Stimulated activated CD8-positive, alpha-beta memory T cell treated with anti-CD3 and anti-CD28 coated beads, Interleukin-12 subunit alpha, Interleukin-12 subunit beta, amount 100 ng/mL, for 4 hours (primary cell): ENCODE measurements around the gene ZFHX3.
A peak's percentile ranks its signal among the peaks of the same experiment; 100 is the strongest.

Source experiments
- DNase-seq: peaks from one replicate; pipeline ENCODE4 v3.0.0-alpha.2; 2020; ENCODE audit warnings: low read depth

Gene ZFHX3

DNA sequence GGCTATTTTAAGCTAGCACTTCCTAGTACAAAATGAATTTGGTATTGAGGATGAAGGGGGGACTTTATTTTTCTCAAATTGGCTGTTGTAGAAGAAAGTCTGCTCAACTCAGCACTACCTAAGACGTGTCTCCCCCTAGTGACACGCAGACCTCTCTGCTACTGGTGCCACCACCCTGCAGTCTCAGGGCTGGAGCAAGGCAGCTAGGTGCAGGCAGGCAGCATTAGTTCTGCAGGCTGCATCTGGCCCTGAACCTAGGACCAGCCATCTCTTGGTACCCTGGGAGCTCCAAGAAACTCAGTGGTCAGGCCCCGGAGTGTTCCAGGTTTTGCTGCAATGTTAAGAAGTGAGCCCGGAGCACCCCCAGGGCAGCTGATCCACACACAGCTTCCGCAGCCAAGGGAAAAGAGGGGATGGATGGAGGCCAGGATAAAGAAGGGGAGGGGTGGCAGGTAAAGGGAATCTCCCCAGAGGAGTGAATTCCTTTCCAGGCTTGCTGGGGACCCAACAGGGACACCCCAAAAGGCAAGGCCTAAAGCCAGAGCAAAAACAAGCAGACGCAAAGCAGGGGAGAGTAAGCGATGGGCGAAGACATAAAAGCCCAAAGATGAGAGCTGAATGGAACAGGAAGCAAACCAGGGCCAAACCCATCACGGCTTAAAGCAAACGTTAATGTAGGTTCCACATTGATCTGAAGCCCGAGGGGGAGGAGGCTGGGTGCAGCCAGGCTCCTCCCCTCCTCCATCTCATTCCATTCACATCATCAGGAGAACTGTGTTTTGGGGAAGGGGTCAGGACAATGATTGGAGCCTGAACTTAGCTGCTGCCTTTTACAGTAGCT lies 200.5 kb downstream of the ZFHX3 start:
- DNase-seq, result no peak

DNA sequence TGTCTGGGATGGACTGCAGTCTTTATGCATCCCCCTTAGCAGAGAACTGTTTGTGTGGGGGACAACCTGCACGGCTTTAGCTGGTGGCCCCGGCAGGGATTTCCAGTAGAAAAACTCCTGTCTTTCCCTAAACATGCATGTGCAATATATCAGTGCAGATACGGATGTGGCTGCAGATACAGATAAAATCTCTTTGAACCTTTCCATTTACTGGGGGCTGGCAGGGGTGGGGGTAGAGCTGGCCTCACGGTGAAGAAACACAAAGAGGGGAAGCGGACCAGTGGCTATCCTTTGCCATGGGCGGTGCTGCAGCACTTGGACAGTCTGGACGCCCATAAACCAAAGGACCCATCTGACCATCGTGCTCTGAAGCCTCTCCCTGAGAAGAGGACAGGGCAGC lies 201.3 kb downstream of the ZFHX3 start:
- no peak for DNase-seq

DNA sequence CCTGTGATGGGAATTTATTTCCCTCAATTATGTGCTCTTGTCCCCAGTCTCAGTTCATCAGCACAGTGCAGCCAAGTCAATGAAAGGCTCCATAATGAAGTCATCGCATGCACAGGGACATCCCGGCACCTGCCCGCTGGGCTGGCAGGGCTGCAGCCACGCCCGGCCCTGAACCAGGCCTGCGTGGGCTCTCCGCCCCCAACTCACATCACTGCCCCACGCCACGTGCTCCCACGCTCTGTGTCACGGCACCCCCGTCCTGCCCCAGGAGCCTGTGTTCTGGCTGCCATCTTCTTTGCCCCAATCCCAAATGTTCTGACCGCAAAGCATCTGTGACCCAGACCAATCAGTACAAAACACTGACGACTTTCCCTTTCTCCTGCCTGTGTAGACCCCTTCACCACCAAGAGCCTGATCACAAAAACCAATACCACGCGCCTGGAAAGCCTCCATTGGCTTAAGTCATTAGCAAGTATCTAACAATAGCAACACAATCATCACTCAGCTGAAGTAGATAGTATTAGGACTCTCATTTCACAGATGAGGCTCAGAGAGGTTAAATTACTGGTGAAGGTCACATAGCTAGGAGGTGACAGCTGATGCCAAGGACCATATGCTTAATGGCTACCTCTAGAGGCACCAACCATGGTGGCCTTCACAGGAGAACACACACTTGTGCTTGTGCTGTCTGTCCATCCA lies 202.5 kb downstream of the ZFHX3 start:
- no peak for DNase-seq

DNA sequence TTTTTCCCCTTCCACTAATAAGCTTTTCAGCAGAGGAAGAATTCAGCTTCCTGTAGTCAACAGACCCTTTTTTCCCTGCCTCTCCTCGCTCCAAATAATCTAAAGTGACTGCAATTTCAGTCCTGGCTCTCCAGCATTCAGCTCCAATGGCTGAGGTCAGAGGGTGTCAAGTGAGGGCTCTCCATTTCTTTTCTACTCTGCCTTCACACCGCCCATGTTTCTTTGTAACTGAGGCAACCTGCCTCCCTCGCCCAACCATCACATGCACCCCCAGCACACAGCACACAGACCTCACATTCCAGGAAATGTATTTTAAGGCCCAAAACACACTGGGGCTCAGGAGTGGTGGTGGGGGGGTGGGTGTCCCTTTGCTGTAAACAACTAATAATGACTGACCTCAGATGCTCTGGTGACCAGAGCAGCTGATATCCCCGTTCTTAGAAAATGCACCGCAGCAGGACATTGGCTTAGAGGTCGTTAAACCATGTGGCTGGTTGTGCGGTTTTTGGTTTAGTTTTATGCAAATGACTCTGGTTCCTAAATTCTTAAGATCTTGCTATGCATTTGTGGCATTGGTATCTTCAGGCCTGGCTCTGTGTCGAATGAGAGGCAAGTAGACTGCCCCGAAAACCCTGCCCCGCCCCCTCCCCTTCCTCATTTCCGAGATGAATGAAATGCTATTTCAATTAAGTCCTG lies 203.6 kb downstream of the ZFHX3 start:
- DNase-seq, result no peak

DNA sequence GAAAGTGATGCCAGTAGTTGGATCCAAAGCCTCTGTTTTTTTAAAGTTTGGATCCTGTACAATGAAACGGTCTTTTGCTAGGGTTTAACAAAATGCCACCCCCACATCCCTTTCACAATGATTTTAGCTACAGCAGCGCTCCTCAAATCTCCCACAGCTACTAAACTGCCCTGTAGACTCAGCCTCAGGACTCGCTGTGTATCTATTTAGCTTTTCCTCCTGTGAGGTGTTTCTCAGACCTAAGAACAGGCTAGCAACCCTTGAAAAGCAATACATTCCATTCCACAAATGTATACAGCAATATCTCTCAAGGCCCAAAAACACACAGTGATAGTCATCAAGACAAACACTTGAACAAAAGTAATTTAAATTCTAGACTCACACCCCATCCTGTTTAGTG lies 206.4 kb downstream of the ZFHX3 start:
- no peak for DNase-seq

DNA sequence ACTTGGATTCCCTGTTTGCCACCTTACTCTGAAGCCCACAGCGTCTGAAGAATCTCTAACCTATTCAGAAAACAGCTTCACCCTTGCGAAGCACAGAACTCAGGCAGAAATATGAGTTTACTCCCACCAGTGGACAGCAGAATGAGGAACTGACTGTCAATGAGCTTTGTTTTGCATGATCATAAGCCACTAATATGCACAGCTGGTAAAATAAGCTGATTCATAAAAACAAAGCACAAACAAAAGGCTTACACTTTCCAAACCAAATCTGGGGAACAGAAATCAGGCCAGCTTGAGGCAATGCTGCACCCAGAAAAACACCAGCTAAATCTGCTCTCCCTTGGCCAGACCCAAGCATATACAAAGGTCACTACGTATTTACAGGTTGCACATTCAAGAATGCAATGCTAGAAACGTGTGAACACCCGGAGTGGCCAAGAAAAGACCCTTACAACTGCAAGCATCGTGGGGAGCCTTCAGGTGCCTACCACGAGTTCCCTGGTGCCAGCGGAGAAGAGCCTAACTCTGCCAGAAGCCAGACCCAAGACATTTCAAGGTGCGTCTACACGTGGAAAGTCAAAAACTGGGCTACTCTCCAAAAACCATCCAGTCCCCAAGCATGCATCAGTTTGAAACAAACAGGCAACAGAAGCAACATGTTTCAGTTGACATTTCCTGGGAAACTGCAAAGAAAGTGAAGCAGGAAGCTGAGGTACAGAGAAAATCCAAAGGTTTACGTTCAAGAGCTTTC lies 207.1 kb downstream of the ZFHX3 start:
- no peak for DNase-seq

DNA sequence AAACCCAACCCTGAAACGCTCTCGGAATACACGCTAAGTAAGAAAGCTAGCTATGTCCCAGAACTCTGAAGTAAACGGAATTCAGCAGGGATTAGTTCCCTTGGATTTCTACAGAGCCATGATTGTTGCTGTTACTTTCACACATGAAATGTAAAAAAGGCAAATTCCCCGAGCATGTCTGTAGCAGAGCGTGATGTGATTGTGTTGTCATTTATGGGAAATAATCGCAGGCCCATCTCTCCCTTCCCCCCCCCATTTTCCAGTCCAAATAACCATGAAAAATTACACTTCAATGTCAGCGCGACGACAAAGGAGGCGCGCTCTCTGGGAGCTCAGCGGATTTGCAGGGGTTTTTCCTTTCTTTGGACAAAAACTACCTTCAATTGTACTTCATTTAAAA lies 209.0 kb downstream of the ZFHX3 start:
- no peak for DNase-seq

DNA sequence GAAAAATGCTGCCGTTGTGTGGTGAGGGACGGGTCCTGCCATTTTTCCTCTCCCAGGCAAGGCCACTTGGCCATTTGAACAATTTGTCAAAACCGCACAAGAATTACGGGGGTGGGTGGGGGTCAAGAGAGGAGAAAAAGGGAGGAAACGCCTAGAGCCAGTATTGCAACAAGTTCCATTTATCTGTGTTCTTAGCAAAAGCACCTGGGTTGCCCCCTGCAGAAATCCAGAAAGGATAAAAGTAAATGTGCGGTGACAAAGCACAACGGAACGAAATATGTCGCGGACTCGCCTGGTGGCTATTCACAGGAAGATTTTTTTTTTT lies 209.4 kb downstream of the ZFHX3 start:
- DNase-seq, result no peak

DNA sequence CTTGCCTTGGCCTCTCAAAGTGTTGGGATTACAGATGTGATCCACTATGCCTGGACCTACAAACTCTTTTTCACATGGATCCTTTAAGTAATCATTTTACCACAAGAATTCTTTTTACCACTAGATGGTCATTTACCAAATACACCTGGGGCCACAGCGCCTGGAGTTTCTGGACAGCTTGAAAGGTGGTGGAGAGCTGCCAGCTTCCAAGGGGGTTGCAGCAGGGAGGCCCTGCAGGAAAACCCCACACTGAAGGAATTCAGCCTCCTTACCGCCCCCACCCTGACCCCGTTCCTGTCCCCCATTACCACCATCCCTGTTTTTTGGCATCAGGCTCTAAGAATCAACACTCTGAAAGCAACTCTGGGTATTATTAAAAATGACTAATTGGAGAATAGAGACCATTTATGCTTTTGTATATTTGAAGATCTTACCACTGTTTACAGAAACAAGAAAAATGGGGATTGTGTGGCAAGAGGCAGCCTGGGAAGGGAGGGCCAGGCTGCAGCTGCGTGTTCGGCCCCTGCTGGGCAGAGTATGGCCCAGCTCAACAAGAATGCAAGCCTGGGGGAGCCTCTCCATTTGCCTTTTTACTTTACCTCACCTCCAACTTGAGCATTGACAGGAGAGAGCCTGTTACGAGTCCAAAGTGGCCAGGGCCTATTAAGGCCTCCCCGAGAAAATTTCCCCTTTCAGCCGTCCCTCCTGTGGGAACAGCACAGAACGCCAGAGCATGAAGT lies 209.9 kb downstream of the ZFHX3 start:
- no peak for DNase-seq

DNA sequence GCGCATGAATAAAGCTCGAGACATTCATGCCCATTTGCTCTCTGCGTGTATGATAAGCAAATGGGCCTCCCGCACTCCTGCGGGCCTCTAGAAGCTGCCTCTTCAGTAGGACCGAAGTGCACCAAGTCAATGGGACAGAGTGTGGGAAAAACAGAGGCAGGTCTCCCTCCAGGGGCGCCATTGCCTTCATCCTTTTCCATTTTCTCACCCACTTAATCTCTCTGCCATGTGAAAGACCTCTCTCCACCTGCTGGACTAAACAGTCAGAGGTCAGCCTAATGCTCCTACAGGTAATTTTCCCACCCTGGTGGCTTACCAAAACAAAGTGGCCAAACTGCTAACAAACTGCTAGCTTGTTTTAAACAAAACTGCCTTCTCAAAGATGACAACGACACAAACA lies 210.9 kb downstream of the ZFHX3 start:
- DNase-seq, result no peak

DNA sequence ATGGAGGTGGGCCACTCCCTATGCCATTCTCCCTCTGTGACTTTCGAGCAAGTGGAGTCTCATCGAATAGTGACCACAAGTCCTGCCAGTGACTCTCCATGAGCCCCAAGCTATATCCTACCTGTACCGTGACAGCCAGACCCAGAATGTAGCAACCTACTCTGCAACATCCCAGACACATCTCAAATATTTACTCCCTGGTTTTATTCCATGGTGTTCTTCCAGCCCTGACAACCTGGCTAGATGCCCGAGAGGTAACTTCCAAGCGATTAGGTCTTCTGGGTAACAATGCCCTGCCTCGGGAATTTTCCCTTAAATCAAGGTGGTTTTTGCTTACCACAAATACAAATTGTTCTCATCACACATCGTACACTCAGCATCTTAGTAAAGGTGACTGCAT lies 211.7 kb downstream of the ZFHX3 start:
- DNase-seq, result no peak

DNA sequence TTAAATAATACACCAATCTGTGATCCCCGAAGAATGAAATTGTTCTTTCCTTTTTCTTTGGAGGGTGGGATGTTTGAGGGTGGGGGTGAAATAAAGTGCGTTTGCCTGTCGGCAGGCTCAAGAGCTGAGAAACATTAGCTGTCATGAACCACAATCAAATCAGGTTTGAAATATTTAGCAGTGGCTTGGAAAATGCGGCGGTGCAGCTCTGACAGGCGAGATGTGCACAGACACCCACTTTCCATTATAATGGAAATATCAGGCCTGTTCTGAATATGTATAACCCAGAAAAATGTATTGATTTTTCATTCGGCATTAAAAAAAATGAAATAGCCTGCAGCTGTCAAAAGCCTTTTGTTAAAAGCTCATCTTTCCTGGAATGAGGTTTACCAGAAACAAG lies 212.8 kb downstream of the ZFHX3 start:
- DNase-seq, result no peak

DNA sequence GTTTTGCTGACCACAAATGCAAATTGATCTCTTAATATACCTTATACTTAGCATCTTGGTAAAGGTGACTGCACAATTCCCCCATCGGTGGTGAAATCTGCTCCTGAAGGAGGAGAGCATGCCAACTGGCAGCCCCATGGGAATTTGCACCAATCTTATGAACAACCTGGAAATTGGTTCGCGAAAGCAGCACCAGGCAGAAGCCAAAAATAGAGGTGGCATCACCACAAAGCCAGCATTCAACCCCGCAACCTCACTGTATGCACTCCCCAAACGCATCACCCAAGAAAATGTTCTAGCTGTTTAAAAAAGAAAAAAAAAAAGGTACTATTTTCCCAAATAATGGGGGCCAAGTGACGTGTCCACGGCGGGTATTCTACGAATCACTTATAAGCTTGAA lies 213.4 kb downstream of the ZFHX3 start:
- no peak for DNase-seq

DNA sequence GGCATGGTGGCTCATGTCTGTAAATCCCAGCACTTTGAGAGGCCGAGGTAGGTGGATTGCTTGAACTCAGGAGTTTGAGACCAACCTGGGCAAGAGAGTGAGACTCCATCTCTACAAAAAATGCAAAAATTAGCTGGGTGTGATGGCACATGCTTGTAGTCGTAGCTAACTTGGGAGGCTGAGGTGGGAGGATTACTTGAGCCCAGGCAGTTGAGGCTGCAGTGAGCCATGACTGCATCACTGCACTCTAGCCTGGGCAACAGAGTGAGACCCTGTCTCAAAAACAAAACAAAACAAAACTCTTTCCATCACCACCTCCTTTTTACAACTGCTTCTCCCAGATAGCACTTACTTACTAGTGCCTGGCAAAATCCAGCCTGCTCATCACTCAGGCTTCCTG lies 214.0 kb downstream of the ZFHX3 start:
- DNase-seq, result no peak

DNA sequence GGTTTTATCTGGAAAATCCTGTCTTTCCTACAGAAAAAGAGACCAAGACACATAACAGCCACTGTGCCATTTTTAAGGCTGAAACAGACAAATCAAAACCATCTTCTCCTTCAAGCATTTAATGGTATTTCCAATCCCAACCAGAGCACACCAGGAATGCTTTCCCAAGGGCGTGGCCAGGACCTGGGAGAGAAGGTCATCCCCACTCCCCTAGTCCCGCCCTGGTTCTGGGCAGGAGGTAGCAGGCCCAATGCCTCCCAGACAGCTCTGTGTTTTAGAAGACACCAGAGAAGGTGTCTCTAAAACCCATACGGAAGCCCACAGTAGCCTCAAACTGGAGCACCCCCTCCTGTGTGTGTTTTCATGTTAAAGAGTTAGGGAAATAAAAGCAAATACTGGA lies 214.4 kb downstream of the ZFHX3 start:
- DNase-seq, result no peak

DNA sequence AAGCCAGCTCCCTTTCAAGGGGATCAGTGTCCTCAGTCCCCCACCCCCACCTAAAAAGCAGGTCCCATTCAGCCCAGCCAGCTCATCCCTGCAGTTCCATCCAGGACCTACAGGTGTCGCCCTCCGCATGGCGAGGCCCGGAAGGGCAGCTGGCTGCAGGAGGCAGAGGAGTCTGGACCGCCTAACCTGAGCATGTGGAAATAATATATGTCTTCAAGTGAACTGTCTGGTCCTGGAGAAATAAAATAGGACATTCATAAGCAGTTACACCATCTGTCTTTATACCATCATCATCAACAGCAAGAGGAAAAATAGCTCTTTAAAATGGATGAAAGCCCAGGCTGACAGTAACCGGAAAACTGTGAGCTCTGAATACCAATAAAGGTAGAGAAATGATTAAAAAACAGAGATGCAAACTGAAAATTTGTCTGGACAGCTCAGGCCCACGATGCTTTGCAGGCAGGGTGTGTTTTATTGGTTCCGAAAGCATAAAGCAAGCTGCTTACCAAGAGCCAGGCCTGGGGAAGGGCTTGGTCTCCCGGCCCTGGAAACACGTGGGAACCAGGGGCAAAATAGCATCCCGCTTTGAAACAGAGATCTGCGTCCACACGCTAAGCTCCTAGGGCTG lies 215.2 kb downstream of the ZFHX3 start:
- peak; percentile 23 for DNase-seq

DNA sequence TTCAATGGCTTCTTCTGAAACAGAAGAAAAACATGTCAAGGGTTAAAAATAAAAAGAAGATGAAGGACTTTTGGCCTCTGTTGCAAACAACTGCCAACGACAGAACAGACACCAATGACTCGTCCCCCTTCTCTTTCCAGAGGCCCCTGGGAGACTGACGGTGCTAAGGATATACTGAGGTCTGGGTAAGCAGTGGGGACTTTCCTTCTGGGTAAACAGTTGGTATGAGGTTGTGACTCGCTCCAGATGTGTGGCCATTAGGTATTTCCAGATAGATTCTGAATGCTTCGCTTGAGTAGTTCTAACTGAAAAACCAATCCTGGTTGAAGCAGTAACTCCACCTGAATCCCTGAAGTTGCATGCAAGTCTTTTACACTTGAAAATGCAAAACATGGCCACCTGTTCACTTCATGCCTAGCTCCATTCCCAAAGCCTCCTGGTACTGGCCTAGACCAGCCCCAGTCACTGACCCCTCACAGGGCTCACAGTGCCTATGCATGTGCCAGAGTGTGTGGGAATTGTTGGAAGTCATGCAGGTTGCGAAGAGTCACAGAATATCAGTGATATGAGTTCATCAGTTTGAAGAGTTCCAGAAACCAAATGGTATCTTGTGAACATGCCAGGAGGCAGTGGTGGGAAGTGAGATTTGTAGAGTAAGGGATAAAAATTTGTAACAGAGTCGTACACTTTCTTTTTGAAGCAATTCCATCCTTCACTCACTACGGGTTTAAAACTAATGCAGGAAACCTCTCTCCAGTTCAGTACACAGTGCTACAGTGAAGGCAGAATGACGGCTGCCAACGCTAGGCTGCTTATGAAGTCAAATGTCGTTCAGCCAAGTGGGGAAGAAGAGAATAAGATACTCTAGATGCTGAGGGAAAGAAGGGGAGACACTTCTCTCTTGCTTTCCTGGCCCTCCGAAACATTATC lies 217.8 kb downstream of the ZFHX3 start:
- no peak for DNase-seq

DNA sequence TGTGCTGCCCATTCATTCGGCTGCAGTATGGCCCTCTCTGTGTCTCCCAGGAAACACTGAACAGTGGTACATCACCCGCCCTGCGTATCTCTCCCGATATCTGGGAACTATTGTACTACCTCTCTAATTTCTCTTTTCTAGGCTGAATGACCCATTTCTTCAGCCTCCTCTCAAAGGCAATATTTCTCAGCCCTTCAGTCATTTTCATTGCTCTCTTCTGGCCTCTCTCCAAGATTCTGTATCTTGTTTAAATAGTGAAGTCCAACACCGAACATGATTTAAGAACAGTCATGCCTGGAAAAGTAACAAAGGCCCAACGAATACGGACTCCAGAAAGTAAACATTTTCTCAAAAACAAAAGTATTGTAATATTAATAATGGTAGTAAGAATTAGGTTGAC lies 220.1 kb downstream of the ZFHX3 start:
- DNase-seq, result no peak

DNA sequence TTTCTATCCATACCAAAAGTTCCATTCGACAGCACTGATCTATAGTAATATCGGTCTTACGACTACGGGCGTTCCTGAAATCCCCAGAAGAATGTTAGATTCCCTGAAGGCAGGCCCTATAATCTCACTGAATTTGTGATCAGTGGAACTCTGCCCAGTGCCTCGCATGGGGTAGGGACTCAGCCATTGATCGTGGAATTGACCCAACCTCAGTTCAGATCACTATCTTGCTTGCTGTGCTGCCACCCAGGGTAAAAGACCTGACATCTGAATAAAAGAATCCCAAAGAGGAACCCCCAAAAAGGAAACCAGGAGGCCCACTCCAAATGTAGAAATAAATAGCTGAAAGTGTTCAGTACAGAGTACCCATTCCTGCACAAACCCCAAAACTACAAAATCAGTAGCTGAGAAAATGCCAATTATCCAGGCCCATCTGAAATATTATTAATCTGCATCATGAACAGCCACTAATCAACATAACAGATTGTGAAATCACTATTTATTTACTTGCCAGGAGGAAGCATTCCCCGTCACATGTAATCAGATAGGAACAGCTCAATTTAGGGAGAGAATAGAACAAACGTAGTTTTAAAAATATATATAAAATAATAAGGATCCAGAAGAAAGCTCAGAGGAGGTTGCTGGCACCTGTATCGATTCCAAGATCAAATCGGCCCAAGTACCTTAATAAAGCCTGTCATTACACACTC lies 221.9 kb downstream of the ZFHX3 start:
- DNase-seq, result no peak

DNA sequence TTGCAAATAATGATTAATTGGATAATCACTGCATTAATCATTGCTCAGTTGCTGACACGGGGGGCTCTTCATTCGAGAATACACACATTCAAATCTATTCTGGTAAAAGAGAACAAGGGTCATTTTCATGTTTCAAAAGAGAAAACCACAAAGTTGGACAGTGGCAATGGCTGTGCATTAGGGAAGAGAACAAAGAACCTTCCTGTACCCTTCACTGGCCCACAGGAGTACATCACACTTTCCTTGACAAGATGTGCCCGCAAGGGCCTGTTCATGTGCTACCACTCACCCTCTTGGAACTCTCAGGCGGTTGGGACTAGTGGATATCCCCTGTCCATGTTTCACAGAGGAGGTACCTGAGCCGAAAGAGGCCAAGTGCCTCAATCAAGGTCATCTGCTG lies 223.2 kb downstream of the ZFHX3 start:
- DNase-seq, result no peak
